MM.1S (cell line): Measurements from ENCODE around the gene SAFB2.

Experiments
- DNase-seq: peaks from one replicate; pipeline ENCODE4 v3.0.0-alpha.2; 2015
- H2AFZ ChIP-seq: fragments of 300-600 bp; sonication (generic); 2 replicates; pipeline ENCODE4 v1.6.0; 2016; ENCODE audit warnings: antibody characterized with exemption, low read length
- H3F3A ChIP-seq: fragments of 300-600 bp; sonication (generic); 2 replicates; pipeline ENCODE4 v1.6.1; 2016; ENCODE audit warnings: mild to moderate bottlenecking, antibody characterized with exemption, low read length, moderate library complexity, mixed read lengths; ENCODE audit not compliant: insufficient read depth
- H3K27ac ChIP-seq: fragments of 300-600 bp; sonication (generic); 2 replicates; pipeline ENCODE4 v1.5.1; 2016; ENCODE audit warnings: mild to moderate bottlenecking, low read length
- H3K27me3 ChIP-seq: fragments of 300-600 bp; sonication (generic); replicated peaks from 2 replicates; pipeline ENCODE4 v1.6.0; 2016; ENCODE audit warnings: low read length; ENCODE audit not compliant: insufficient read depth
- H3K36me3 ChIP-seq: fragments of 300-600 bp; sonication (generic); replicated peaks from 2 replicates; pipeline ENCODE4 v1.6.1; 2016; ENCODE audit warnings: mild to moderate bottlenecking, low read length, mixed read lengths; ENCODE audit not compliant: insufficient read depth
- H3K4me1 ChIP-seq: fragments of 300-600 bp; sonication (generic); 2 replicates; pipeline ENCODE4 v1.6.1; 2016; ENCODE audit warnings: low read length, mixed read lengths
- H3K4me2 ChIP-seq: fragments of 300-600 bp; sonication (generic); 2 replicates; pipeline ENCODE4 v1.6.0; 2016; ENCODE audit warnings: low read depth, low read length
- H3K4me3 ChIP-seq: fragments of 300-600 bp; sonication (generic); 2 replicates; pipeline ENCODE4 v1.5.1; 2016; ENCODE audit warnings: low read length, mixed read lengths
- H3K79me2 ChIP-seq: fragments of 300-600 bp; sonication (generic); 2 replicates; pipeline ENCODE4 v1.6.1; 2016; ENCODE audit warnings: mixed run types, low read length, mixed read lengths
- H3K9ac ChIP-seq: fragments of 300-600 bp; sonication (generic); 2 replicates; pipeline ENCODE4 v1.6.1; 2016; ENCODE audit warnings: low read length, mixed read lengths
- H3K9me2 ChIP-seq: fragments of 300-600 bp; sonication (generic); replicated peaks from 2 replicates; pipeline ENCODE4 v1.6.1; 2016; ENCODE audit warnings: mild to moderate bottlenecking, low read length, mixed read lengths; ENCODE audit not compliant: insufficient read depth
- H3K9me3 ChIP-seq: fragments of 300-600 bp; sonication (generic); replicated peaks from 2 replicates; pipeline ENCODE4 v1.6.1; 2016; ENCODE audit warnings: mild to moderate bottlenecking, low read length, mixed read lengths; ENCODE audit not compliant: insufficient read depth
- H4K20me1 ChIP-seq: fragments of 300-600 bp; sonication (generic); 2 replicates; pipeline ENCODE4 v1.6.1; 2016; ENCODE audit warnings: mild to moderate bottlenecking, low read length, moderate library complexity, mixed read lengths; ENCODE audit not compliant: insufficient read depth
- CTCF ChIP-seq: fragments of 300-600 bp; sonication (generic); IDR thresholded peaks from 2 replicates; pipeline ENCODE4 v1.5.1; 2016; ENCODE audit warnings: antibody characterized with exemption, low read length, mixed read lengths
- EZH2 ChIP-seq: fragments of 300-600 bp; sonication (generic); optimal IDR thresholded peaks from 2 replicates; pipeline ENCODE3; 2017; ENCODE audit warnings: low read depth, mild to moderate bottlenecking, antibody characterized with exemption, low read length, mixed read lengths
- EZH2phosphoT487 ChIP-seq: fragments of 300-600 bp; sonication (generic); IDR thresholded peaks from 2 replicates; pipeline ENCODE4 v1.6.1; 2018; ENCODE audit warnings: antibody characterized with exemption, low read length

Gene SAFB2

DNA sequence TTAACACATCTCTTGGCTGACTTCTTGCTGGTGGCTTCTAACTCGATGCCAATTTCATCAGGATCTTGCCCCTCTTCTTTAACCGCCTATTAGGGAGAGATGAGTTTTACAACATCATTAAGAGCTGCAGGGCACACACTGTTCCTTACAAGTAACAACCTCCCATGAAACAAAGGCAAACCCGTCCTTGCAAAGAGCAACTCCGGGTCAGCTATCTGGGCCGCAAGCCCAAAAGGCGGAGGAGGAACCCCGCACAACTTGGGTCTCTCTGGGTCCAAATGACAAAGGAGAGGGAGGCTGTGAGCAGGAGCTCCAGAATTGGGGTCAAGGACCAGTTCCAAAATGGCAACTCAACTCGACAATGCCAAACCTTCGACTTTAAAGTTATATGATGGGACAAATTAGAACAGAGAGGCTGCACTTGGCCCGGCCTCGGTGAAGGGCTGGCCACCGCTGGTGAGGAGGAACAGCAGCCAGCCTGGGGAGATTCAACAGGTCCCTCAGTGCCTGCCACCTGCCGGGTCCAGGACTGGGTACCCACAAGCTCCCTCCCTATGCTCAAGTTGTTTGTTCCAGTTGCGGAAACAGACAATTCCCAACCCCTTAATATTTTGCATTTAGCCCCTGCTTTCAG lies 1.1 kb downstream of the SAFB2 start:
- Histone ChIP-seq H3K4me1 (peaks cover 39% of the 10 kb centered on the region), H3K27me3 (no peaks in the 10 kb centered on the region), H3K27ac (no peak overlapping the region), H3K9me2 (no peaks in the 10 kb centered on the region), H3K9ac (peak overlapping the region; percentile 91; the same call in 1 of the 2 replicates), H3K79me2 (peaks cover 95% of the 10 kb centered on the region), H3K4me3 (peak overlapping the region; percentile 91), H3K9me3 (no peaks in the 10 kb centered on the region), H4K20me1 (peaks cover 35% of the 10 kb centered on the region), H3F3A (peaks cover 14% of the 10 kb centered on the region; the same call in 1 of the 2 replicates), H3K4me2 (peak overlapping the region; percentile 81), H3K36me3 (peaks cover 13% of the 10 kb centered on the region), H2AFZ (no peak overlapping the region)
- TF ChIP-seq EZH2phosphoT487 (no peak), CTCF (no peak), EZH2 (no peak)
- no peak for DNase-seq

DNA sequence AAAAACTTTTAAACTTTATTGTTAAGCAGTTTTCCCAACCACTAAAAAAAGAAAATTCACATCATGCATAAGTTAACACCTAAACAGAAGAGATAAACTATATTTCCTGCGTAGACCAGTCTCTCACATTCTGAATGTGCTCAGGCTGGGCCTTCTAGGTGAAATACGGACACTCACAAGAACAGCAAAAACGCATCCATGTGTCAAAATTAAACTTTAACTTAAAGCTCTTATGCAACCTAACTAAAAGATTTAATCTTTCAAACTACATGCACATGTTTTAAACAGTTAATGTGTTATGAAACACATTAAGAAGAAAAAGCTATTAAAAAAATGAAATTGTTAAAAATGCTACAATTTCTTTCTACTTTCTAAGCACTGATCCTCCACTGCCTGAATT lies 2.6 kb downstream of the SAFB2 start:
- Histone ChIP-seq H3K9me3 (no peaks in the 10 kb centered on the region), H3K79me2 (peaks cover 87% of the 10 kb centered on the region), H3K27ac (no peak overlapping the region), H3K4me2 (no peak overlapping the region), H3K27me3 (no peaks in the 10 kb centered on the region), H3K9ac (no peak overlapping the region), H3K36me3 (peaks cover 18% of the 10 kb centered on the region), H3K4me1 (peaks cover 24% of the 10 kb centered on the region), H3K9me2 (no peaks in the 10 kb centered on the region), H3F3A (peaks cover 9% of the 10 kb centered on the region; the same call in 1 of the 2 replicates), H4K20me1 (peaks cover 21% of the 10 kb centered on the region), H2AFZ (no peak overlapping the region), H3K4me3 (no peak overlapping the region)
- no peak for TF ChIP-seq EZH2
- no peak for TF ChIP-seq CTCF
- no peak for TF ChIP-seq EZH2phosphoT487
- DNase-seq: no peak

- no peak overlapping the region for H3K4me3 ChIP-seq
- H3K9me3 ChIP-seq: no peaks in the 10 kb centered on the region
- H4K20me1 ChIP-seq: peaks cover 9% of the 10 kb centered on the region; the same call in 1 of the 2 replicates
- peaks cover 4% of the 10 kb centered on the region; the same call in 1 of the 2 replicates for H3F3A ChIP-seq
- peaks cover 84% of the 10 kb centered on the region for H3K79me2 ChIP-seq
- peaks cover 28% of the 10 kb centered on the region for H3K36me3 ChIP-seq
- no peak overlapping the region for H3K9ac ChIP-seq
- no peaks in the 10 kb centered on the region for H3K9me2 ChIP-seq
- no peak overlapping the region for H2AFZ ChIP-seq
- DNase-seq: no peak
- H3K4me1 ChIP-seq: peaks cover 17% of the 10 kb centered on the region
- no peaks in the 10 kb centered on the region for H3K27me3 ChIP-seq
- no peak overlapping the region for H3K4me2 ChIP-seq
- TF ChIP-seq EZH2 (no peak), CTCF (no peak), EZH2phosphoT487 (no peak)
- no peak overlapping the region for H3K27ac ChIP-seq
Observed at GRCh38 chr19:5618591-5618990, 4.0 kb downstream of the SAFB2 start.
